Measurements from ENCODE around the gene HIPK2.

The HIPK2 gene

DNA sequence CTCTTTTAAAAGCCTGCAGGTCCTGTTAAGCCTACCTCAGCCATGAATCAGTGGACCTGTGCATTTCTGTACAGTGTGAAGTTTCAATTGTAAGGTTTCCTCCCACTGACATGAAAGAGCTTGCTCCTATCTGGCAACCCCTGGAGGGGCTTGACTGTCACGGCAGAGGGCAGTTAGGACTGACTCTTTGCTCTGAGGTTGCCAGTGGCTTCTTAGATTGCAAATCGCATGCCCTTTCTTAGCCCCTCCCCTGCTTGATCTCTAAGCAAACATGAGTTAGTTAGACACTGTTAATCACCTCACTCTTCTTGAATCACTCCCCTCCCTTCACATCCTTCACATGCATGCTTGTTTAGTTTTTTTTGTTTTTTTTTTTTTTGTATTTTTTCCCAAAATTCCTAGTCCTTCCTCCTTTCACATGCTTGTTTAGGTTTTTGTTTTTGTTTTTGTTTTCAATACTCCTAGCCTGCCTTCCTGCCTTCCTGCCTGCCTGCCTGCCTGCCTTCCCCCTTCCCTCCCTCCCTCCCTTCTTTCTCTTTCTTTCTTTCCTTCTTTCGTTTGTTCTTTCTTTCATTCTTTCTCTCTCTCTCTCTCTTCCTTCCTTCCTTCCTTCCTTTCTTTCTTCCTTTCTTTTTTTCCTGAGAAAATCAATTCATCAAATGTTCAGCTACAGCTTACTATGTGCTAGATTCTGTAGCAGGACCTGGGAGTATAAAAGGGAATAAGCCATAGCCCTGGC lies 6.0 kb upstream of the HIPK2 start:
- DNase-seq (ENCODE audit: low read depth in 2 of 2) = no peak

DNA sequence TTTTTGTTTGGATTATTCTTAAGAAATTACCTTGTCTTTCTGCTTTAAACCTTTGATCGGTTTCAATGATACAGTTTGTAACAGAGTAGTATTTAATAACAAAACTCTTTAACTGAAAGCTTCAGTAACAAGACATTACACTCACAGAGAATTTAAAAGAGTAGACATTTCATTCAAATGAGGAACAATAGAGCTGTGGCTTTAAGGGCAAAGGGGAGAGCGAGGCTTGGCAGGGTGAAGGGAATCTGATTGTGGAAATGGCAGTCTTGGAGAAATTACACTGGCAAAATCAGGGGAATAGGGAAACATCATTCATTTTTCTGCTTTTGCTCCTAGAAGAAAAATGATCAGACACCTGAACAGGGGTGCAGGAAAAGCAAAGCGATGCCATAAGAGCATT lies 5.1 kb upstream of the HIPK2 start:
- DNase-seq (ENCODE audit: low read depth in 2 of 2) = no peak

DNA sequence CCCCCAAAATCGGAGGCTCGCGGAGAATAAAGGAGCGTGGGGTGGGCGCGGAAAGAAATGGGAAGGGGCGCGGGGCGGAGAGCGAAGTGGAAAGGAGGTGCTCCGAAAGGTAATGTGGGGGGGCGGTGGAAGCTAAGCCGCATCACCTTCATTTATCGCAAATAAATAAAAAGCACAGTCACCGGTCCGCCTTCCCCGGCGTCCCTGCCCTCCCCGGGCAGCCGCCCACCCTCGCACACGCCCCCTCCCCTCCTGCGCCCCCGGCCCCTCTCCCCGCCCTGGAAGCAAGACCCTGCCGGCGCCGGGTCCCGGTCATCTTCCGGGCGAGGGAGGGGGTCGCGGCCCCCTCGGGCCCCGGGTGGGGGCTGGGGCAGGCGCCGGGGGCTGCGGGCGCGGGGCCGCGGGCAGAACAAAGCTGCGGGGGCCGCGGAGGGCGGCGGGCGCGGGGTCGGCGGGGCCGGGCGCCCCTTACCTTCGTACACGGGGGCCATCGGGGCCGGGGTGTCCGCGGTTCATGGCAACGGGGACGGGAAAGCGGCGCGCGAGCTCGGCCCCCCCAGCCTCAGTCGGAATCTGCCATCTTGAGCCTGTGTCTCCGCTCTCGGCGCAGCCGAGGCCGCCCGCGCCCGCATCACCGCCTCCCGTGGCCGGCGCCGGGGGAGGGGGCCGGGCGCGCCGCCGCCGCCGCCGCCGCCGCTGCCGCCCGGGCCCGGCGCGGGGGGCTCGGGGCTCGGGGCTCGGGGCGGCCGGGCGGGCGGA lies 486 bp downstream of the HIPK2 start:
- no peak for DNase-seq (ENCODE audit: low read depth in 2 of 2)

DNA sequence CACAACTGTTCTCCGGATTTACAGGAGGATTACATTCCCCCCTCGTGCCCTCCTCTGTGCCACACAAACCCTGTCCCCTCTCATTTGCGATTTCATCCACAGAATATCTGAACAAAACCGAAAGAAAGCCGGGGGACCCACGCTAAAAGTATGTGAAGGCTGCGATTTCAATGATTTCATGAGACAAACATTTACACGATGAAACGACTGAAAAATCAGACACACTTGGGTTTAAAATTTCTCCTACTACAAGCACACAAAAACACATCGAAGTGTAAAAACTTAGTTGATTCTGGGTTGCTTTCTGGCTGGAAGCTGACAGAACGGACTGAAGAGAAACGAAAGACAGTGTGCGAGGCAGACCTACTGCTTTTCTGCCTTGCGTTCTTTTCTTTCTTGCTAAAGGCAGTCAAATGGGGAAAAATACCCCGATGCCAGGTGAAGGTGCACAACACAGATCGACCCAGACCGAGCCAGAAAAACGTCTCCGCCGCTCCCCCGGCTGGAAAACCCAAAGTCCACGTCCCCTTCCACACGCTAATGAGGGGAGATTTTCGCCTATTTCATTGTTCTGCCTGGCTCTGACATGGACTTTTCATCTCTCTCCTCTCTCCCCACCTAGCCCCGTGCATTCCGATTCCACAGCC lies 1.2 kb downstream of the HIPK2 start:
- DNase-seq (ENCODE audit: low read depth in 2 of 2) = no peak

DNA sequence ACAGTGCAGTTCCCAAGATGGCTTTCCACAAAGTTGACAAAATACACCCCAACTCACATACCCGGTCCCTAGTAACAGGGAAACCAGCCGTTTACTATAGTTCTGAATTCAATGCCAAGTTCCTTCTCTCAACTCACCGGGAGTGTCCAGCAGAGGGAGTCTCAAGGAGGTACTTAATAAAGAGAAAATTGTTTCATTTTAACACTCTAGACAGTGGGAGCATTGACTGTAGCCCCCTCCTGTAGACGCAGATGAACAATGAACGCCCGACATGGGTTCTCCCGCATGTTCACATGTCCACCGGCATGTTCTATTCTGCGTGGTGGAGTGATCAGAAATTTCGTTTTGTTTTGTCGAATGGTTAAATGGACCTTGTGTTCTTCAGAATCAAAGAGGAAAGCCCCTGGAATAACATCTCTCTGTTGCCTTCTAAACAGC lies 1.9 kb downstream of the HIPK2 start:
- peak; percentile 34 to 39 for DNase-seq (ENCODE audit: low read depth in 2 of 2)

DNA sequence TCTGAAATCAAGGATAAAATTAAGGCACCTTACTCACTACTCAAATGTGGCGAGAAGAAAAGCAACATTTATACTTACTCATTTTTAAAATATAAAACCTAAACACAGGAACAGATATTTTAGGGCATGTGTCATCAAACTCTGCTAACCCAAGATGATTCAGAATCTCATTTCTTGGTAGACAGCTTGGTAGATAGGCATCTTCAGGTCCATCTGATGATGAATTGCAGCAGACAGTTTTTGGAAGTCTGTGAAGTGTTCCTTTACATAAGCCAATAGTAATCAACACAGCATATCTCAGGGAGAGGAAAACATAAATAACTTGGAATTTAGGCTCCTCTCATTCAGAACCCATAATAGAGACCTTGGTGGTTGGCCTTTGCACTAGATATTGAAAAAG lies 3.4 kb downstream of the HIPK2 start:
- peak; percentile 49 to 57 for DNase-seq (ENCODE audit: low read depth in 2 of 2)

DNA sequence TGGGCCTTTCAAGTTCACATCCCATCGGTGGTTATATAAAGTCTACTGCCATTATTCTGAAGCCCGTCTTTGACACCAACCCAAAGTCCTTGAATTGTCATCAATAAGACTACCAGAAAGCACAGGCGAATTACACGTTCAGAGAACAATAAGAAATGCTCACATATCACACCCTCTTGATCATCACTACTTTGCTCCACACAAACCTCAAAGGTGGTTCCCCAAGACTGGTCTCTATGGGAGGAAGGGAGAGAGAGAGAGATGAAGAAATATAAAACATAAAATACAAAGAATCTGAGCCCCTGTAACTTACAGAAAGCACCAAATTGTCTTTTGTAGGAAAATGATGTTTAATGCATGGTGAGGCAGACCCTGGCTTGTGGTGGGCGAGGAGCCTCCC lies 4.4 kb downstream of the HIPK2 start:
- no peak for DNase-seq (ENCODE audit: low read depth in 2 of 2)

DNA sequence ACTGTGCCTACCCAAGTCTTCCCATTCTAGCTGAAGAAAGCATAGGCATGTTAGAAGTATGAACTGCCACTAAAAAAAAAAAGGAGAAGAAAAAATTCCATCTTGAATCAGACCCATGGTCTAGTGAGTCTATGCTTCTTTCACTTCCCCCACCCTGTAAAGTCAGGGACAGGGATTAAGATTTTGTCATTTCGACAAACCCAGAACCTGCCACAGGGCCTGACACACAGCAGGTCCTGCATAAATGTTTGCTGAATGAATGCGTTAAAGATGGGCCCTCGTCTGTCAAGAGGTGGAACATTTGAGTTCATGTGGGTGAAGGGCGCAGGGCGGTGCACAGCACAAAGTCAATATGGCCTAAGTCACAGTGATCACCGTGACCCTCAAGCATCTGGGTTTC lies 4.9 kb downstream of the HIPK2 start:
- DNase-seq (ENCODE audit: low read depth in 2 of 2) = no peak

DNA sequence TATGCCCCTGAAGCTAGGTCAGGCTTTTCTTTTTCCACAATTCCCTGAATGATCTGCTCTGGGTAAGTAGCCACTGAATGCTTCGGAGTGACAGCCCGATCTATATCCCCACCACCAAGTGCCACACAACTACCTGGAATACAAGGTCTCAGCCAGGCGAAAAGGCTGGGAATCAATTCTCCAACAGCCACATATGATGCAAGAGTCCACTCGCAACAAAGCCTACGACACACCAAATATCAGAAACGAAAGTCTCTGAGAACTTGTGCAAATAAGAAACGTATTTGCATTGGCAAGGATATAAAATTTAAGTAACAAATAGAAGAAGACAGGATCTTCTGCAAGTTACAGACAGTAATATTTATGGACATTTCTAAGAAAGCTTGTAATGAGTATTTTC lies 5.7 kb downstream of the HIPK2 start:
- DNase-seq (ENCODE audit: low read depth in 2 of 2) = no peak

DNA sequence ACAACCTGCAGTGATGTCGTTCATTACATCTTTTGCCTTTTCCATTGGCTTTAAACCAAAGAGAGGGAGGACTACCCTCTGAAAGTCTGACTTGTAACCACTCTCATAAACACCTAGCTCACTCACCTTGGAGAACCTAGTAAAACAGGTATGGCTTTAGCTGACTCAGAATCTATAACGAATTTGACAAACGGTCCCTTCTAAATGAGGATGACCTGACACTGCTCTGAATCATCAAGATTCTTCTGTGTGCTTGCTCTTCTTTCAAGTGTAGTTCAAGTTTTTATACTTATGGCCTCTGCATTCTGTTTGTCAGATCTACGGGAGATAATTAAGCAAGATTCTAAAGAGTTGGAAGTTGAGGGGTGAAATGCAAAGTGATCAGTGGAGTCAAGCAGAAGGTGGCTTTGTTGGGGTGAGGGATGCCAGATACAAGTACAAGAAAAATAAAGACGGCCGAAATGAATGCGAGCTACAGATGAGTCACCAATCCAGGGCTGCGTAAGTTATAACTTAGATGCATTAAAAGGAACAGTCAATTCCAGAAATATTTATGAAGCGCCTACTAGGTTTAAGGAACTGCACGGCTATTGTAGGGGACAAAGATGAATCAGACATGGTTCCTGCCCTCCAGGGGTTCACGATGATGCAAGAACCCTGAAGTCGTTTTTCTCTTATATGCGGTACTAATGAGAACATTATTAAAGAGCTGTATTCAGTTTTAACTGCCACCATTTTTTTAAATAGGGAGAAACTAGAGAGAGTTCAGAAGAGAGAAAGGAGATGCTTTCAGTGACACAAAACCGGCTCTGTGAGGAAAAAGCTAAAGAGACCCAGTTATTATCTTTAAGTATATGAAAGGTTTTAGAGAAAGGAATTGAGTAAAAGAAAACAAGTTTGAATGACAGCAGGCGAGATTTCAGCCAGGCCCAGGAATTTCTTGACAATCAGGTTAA lies 6.5 kb downstream of the HIPK2 start:
- peak; percentile 56 to 57 for DNase-seq (ENCODE audit: low read depth in 2 of 2)

DNA sequence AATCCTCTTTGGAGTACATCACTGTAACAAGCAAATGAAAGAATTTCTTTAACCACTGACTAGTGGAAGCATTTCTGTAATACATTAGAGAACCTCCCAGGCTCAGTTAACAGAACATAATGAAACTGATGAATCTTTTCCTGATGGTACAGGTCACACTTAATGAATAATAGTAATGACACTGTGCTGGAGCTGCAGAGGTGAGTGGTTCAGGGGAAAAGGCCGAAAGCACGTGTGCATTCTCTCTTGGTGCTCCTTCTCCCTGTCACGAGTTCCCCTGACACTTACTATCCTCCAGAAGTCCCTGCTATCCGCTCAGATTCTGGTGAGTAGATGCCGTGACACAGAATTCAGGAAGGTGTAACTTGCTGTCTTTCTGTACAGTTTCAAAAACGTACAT lies 8.0 kb downstream of the HIPK2 start:
- no peak for DNase-seq (ENCODE audit: low read depth in 2 of 2)

DNA sequence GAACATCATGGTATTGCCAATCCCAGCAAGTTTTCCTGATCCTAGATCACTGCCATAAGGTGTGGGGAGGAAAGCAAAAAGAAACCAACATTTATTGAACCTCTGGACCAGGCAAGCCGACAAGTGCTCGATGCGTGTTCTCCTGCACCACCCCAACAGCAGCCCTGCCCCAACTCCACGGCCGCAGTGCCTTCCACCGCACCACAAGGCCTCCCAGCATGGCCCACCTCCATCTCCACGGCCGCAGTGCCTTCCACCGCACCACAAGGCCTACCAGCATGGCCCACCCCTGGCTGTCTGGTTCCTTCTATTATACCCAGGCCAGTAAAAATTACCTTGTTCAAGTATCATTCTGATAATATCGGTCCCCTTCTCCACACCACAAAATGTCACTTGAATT lies 8.7 kb downstream of the HIPK2 start:
- DNase-seq (ENCODE audit: low read depth in 2 of 2) = no peak

DNA sequence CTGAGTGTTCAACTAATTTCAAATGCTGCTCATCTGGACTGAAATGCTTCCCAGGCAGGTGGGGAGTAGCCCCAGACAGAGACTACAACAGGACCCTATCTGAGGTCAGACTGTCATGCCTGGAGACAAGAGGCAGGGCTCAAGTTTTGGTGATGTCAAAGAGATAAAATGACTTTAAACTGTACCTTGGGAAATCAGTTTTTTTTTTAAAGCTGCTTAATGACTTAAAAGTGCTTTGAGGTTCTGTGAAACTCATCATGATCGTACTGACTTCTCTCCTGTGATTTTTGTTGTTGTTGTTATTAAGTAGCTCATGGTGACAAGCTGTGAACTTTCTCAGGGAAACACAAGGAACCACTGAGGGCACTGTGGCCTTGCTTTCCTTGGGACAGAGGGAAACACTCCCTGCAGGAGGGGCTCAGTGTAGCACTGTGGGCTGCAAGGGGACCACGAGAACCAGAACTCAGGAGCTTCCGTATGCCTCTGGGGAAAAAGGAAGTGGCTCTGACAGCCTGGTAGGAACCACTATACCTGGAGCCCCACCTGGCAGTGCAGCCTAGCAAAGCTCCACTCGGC lies 9.5 kb downstream of the HIPK2 start:
- DNase-seq (ENCODE audit: low read depth in 2 of 2) = no peak

DNA sequence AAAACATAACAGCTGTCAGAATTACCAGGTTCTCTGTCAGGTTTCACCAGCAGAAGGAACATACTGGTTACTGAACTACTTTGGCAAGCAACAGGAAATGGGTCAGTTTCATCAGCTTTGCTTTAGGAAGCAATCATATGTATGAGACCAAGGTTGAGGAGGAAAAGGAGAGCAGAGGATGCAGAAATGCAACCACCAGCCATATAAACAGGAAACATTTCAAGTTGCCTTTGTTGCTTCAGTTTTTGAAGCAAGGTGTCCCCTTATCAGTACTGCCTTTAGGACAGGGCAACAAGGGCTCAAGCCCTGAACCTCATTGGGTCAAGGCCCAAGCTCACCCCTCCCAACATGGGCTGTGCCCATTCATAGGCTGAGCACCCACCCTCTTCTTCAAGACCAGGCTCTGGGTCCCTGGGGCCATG lies 10.2 kb downstream of the HIPK2 start:
- no peak for DNase-seq (ENCODE audit: low read depth in 2 of 2)

DNA sequence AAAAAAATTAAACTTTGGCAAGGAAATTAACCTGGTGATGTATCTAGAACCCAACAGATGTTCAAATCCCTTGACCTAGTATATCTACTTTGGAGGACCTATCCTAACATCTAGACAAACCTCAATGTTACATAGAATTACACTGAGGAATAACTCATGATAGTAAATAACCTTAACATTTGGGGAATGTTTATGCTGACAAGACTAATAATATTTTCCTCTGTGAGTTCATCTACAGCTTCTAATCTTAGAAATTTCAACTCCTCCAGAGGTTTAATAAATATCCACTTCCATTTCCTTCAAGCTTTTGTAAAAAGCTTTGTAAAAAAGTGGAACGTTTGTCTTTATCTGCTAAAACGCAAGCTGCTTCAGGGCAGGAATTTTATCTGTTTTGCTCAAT lies 12.7 kb downstream of the HIPK2 start:
- DNase-seq (ENCODE audit: low read depth in 2 of 2) = no peak

DNA sequence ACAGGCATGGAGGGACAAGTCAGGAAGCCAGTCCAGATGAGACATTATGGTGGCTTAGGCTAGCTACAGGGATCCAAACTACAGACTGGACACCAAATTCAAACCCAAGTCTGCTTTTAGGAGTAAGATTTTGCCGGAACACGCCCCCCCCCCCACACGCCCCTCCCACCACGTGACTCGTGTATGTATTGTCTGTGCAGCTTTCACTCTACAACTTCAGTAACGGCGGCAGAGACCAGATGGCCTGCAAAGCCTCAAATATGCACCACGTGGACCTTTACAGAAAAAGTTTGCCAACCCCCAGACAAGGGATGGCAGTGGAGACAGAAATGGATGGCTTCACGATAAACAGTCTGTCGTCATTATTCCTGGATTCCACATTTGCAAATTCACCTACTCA lies 14.5 kb downstream of the HIPK2 start:
- DNase-seq (ENCODE audit: low read depth in 2 of 2) = no peak

DNA sequence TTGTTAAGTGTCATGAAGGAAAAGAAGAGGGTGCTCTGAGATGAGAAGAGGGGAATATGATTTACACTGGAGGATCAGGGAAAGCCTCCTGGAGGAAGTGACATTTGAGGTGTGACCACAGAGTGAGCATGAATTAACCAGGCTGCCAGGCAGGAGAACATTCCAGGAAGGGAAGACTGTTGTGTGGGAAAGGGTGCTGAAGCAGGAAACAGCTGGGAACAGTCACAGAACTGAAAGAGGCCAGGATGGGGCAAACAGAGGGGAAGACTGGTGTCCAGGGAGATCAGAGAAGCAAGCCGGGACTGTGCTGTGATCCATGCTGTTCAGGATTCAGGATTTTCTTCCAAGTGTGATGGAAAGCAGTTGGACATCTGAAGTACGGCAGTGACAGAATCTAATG lies 14.9 kb downstream of the HIPK2 start:
- DNase-seq (ENCODE audit: low read depth in 2 of 2) = no peak

DNA sequence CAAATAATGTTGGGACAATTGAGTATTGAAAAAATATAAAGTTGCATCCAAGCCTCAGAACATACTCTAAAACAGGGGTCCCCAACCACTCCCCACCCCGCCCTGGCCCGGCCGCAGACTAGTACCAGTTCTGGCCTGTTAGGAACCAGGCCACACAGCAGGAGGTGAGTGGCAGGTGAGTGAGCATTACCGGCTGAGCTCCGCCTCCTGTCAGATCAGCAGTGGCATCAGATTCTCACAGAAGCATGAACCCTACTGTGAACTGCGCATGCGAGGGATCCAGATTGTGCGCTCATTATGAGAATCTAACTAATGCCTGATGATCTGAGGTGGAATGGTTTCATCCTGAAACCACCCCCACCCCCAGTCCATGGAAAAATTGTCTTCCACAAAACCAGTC lies 19.4 kb downstream of the HIPK2 start:
- no peak for DNase-seq (ENCODE audit: low read depth in 2 of 2)

DNA sequence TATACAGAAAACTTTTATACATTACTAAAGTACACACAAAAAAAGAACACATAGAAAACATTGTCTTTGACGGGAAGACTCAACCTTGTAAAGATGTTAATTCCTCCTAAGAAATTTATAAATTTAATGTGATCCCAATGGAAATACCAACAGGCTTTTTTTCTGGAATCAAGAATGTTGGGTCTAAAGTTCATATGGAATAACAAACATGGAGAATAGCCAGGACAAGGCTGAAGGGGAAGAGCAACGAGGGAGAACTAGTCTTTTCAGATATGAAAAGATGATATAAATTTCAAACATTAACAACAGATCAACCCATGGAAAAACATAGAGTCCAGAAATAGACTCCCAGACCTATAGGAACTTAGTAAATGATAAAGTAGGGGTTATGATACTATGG lies 19.8 kb downstream of the HIPK2 start:
- no peak for DNase-seq (ENCODE audit: low read depth in 2 of 2)

DNA sequence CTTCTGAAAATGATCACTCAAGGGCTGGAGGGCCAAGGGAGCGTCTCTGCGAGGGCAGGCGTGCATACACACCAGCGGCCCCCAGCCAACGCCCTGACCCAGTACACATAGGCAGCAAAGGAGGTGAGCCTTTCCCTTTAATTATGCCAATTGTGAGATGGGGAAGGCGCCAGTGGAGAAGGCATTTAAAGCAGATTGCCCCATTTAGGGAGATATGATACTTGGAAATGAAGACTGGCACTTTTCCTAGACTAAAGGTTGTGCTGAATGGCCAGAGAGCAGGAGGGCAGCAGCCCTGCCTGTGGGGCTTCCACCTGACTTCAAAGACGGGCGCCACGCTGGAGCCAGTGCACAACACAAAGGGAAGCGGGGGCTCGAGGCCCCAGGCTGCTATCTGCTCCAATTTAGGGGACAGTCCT lies 24.1 kb downstream of the HIPK2 start:
- no peak for DNase-seq (ENCODE audit: low read depth in 2 of 2)

DNA sequence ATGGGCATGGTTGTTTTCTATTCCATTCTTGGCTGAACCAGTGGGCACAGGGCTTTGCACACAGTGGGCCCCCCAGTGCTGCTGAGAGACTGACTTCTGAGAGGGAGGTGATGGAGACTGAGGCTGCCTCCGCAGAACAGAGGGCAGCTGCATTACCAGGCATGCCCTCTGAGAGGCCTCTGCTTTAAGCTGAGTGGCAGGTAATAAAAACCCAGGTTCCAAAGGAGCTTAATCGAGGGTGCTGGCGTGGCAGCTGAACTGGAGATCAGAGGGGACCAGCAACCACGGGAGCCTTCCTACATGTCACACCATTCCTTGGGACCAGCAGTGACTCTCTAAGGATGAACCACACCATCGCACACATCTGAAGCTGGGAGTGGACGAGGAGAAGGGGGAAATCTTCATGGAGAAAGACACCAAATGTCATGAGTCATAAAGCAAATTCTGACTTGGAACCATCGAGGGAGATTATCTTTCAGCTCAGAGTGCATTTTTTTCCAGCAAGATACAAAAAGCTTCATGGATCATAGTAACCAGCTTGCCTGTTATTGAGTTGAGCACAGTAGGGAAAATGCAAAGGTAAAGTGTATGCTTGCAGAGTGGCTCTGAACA lies 24.6 kb downstream of the HIPK2 start:
- no peak for DNase-seq (ENCODE audit: low read depth in 2 of 2)

All from fibroblast of skin of left biceps (primary cell).